ENCODE measurements around the gene ZMIZ2.
"Not testable (repeated sequence)": the region's sequence is repeated elsewhere in the genome, so short reads cannot be mapped to it uniquely, and the experiment has no call there.

Gene ZMIZ2

DNA sequence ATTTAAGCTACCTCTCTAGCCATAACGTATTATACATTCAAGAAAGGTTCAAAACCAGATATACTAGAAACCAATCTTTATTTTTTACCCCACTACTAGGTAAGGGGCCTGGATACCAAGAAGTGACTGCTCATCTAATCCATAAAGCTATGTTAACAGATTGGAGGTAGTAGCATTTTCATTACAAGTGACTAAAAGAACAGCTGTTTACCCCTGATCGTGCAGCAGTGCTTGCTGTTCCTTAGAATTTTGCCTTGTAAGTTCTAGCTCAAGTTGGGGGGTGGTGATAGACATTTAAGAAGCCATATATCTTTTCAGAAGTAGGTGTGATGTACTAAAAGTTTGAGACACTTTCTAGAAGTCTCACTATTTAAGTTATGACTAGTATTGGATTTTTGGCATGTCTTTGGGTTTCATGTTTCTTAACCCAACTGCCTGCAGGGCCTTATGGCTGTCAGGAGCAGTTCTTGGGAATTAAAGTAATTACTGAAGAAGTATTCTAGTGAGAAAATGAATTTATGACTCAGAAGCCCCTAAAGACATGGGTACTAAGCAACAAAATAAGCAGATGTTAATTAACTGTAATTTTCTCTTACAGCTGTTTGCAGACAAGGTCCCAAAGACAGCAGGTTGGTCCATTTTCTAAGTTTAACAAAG, 50.1 kb downstream of the ZMIZ2 start:
- DNase-seq (ENCODE audit: low spot score): no peak

GRCh38 chr7:44799939-44800338, 51.3 kb downstream of the ZMIZ2 start:
- DNase-seq (ENCODE audit: low spot score): no peak

DNA sequence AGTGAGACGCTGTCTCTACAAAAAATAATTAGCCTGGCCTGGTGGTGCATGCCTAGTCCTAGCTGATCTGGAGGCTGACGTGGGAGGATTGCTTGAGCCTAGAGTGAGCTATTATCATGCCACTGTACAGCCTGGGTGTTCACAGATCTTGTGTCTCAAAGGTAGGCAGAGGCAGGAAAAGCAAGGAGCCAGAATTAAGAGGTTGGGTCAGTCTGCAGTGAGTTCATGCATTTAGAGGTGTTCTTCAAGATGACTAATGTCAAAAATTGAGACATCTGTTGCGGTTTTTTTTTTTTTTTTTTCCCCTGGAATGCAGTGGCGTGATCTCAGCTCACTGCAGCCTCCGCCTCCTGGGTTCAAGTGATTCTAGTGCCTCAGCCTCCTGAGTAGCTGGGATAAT, 53.2 kb downstream of the ZMIZ2 start:
- DNase-seq (ENCODE audit: low spot score): peak; percentile 51

DNA sequence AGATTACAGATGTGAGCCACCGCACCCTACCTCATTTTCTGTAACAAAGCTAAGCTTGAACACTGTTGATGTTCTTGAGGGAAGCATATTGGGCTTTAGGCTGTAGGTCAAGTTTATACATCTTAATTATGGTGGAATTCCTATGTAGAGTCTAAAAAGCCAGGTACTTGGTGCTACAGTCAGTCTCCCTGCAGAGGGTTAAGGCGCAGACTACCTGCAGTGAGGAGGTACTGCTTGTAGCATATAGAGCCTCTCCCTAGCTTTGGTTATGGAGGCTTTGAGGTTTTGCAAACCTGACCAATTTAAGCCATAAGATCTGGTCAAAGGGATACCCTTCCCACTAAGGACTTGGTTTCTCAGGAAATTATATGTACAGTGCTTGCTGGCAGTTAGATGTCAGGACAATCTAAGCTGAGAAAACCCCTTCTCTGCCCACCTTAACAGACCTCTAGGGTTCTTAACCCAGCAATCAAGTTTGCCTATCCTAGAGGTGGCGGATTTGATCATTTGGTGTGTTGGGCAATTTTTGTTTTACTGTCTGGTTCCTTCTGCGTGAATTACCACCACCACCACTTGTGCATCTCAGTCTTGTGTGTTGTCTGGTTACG, 53.9 kb downstream of the ZMIZ2 start:
- DNase-seq (ENCODE audit: low spot score): no peak

GRCh38 chr7:44803828-44804519, 55.3 kb downstream of the ZMIZ2 start:
- DNase-seq (ENCODE audit: low spot score): not testable (repeated sequence)

GRCh38 chr7:44805950-44806349, 57.3 kb downstream of the ZMIZ2 start:
- no peak for DNase-seq (ENCODE audit: low spot score)

GRCh38 chr7:44808914-44809393, 60.3 kb downstream of the ZMIZ2 start:
- DNase-seq (ENCODE audit: low spot score): no peak

GRCh38 chr7:44811093-44811492, 62.4 kb downstream of the ZMIZ2 start:
- DNase-seq (ENCODE audit: low spot score): no peak

DNA sequence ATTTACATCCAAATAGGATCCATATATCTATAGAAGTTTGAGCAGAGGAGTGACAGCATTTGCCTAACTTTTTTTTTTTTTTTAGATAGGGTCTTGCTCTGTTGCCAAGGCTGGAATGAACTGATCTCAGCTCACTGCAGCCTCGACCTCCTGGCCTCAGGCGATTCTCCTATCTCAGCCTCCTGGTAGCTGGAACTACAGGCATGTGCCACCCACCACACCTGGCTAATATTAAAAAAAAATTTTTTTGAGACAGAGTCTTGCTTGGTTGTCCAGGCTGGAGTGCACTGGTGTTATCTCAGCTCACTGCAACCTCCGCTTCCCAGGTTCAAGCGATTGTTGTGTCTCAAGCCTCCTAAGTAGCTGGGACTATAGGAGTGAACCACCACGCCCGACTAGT, 62.9 kb downstream of the ZMIZ2 start:
- no peak for DNase-seq (ENCODE audit: low spot score)

- no peak for DNase-seq (ENCODE audit: low spot score)
Measured at GRCh38 chr7:44814919-44815318, 66.3 kb downstream of the ZMIZ2 start.

DNA sequence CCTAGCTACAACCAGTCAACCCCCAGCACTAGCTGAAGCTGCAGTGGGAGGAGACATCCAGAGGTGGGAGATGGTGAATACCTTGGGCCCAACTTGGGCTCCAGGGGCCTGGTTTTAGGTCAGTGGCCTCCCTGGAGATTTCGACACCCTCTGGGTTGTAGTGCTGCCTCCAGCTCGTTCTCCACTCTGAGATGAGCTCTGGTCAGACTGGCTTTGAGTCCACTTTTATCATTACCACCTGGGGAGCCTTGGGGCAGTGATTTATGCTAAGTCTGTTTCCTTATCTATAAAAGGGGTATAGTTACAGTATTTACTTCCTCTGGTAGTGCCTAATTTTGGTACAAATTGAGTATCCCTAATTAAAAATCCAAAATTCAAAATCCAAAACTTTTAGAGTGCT, 70.6 kb downstream of the ZMIZ2 start:
- no peak for DNase-seq (ENCODE audit: low spot score)
